ENCODE results near the gene TIMP1. TPM values are rescaled to one million over a fixed set of nuclear protein-coding genes. Genes with fewer than 3 reads are reported as not detected.
"Not testable (repeated sequence)": the region's sequence is repeated elsewhere in the genome, so short reads cannot be mapped to it uniquely, and the experiment has no call there.

Gene TIMP1
- total and polyA plus RNA-seq, 2 donors = 45.3 to 344 TPM

DNA sequence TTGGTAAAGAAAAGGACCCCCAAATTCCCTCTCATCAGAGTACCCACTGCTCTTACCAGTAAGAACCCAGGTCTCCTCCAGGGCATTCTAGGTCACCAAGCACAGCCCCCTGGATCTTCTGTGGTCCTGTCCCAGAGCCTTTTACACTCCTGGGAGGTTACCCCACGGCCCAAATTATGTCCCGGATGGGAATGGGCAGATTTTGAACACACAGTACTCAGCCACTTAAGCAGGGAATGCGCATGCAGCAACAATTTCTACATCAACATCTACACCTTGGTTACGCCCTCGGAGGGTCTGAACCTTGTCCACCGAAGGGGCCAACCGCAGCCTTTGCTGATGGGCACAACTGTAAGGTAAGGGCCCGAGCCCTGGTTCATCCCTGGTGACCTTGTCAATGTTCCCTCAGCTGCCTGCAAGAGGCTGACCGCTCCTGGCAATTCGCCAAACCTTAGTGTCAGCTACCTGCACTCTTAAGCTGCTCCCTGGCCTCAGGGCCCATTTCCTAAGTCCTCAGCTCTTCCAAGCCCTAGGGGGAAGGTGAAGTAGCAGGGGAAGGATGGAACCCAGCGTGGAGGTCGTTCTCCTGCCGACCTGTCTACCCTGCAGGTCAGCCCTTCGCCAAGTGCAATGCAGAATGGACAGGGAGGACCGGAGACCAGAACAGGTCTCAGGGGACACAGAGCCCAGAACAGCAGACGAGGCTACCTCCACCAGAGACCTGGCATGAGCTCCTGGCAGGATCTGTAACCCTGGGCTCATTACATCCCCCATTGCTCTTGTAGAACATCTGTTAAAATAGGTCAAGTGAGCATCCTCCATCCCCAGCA is 5.9 kb downstream of the TIMP1 start:
- H3K36me3 ChIP-seq (ENCODE audit: control insufficient read depth in 2 of 2, insufficient read depth in 2 of 2, low read length in 1 of 2) = no peaks in the 10 kb centered on the region
- H3K27ac ChIP-seq (ENCODE audit: low read depth in 1 of 2, low read length in 1 of 2) = no peak overlapping the region
- H3K4me3 ChIP-seq (ENCODE audit: low read length in 2 of 2) = no peak overlapping the region
- no peaks in the 10 kb centered on the region for H3K27me3 ChIP-seq (ENCODE audit: control insufficient read depth in 2 of 2, insufficient read depth in 1 of 2, low read length in 1 of 2)
- no peak for DNase-seq (ENCODE audit: low read depth in 6 of 9, low spot score in 9 of 9)
- WGBS = 90% methylated on average over 16 of the region's 16 CpGs
- H3K4me1 ChIP-seq (ENCODE audit: control insufficient read depth in 2 of 2, insufficient read depth in 2 of 2, low read length in 2 of 2) = no peaks in the 10 kb centered on the region
- no peaks in the 10 kb centered on the region for H3K9me3 ChIP-seq (ENCODE audit: control insufficient read depth in 2 of 2, insufficient read depth in 1 of 2, low read length in 1 of 2)

DNA sequence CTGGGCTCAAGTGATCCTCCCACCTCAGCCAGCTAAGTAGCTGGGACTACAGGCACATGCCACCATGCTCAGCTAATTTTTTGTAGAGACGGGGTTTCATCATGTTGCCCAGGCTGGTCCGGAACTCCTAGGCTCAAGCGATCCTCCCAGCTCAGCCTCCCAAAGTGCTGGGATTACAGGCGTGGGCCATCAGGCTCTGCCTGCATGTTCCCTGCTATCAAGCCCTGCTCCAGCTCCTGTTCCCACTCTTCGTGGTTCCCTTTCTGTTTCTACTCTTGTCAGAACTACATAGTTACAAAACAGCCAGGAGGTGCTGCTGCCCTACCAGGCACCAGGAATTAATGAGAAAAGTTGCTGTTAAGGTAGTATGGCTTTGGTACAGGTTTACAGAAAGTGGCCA is 8.7 kb downstream of the TIMP1 start:
- H3K27me3 ChIP-seq (ENCODE audit: control insufficient read depth in 2 of 2, insufficient read depth in 1 of 2, low read length in 1 of 2) = no peaks in the 10 kb centered on the region
- no peak overlapping the region for H3K27ac ChIP-seq (ENCODE audit: low read depth in 1 of 2, low read length in 1 of 2)
- DNase-seq (ENCODE audit: low read depth in 6 of 9, low spot score in 9 of 9) = no peak
- H3K4me3 ChIP-seq (ENCODE audit: low read length in 2 of 2) = no peak overlapping the region
- no peaks in the 10 kb centered on the region for H3K36me3 ChIP-seq (ENCODE audit: control insufficient read depth in 2 of 2, insufficient read depth in 2 of 2, low read length in 1 of 2)
- no peaks in the 10 kb centered on the region for H3K9me3 ChIP-seq (ENCODE audit: control insufficient read depth in 2 of 2, insufficient read depth in 1 of 2, low read length in 1 of 2)
- H3K4me1 ChIP-seq (ENCODE audit: control insufficient read depth in 2 of 2, insufficient read depth in 2 of 2, low read length in 2 of 2) = no peaks in the 10 kb centered on the region
- WGBS = 94% methylated on average over 5 of the region's 5 CpGs

DNA sequence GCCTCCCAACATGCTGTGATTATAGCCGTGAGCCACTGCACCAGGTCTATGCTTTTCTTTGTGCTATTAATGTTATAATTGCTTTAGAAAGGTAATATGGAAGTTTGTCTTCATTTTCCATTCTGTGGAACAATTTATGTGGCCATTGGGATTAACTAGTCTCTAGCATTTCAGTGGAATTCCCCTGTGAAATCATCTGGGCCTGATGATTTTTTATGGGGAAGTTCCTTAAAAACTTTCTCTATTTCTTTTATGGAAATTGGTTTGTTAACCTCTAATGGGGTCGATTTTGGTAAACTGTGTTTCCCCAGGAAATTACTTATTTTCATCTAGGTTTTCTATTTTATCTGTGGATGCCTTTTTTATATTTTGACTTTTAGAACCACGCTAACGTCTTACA is 11.3 kb downstream of the TIMP1 start:
- Histone ChIP-seq H3K27ac (ENCODE audit: low read depth in 1 of 2, low read length in 1 of 2) (no peak overlapping the region), H3K36me3 (ENCODE audit: control insufficient read depth in 2 of 2, insufficient read depth in 2 of 2, low read length in 1 of 2) (no peaks in the 10 kb centered on the region), H3K4me3 (ENCODE audit: low read length in 2 of 2) (no peak overlapping the region), H3K27me3 (ENCODE audit: control insufficient read depth in 2 of 2, insufficient read depth in 1 of 2, low read length in 1 of 2) (no peaks in the 10 kb centered on the region), H3K4me1 (ENCODE audit: control insufficient read depth in 2 of 2, insufficient read depth in 2 of 2, low read length in 2 of 2) (no peaks in the 10 kb centered on the region), H3K9me3 (ENCODE audit: control insufficient read depth in 2 of 2, insufficient read depth in 1 of 2, low read length in 1 of 2) (no peaks in the 10 kb centered on the region)
- 95% methylated on average over 4 of the region's 4 CpGs for WGBS
- no peak for DNase-seq (ENCODE audit: low read depth in 6 of 9, low spot score in 9 of 9)

DNA sequence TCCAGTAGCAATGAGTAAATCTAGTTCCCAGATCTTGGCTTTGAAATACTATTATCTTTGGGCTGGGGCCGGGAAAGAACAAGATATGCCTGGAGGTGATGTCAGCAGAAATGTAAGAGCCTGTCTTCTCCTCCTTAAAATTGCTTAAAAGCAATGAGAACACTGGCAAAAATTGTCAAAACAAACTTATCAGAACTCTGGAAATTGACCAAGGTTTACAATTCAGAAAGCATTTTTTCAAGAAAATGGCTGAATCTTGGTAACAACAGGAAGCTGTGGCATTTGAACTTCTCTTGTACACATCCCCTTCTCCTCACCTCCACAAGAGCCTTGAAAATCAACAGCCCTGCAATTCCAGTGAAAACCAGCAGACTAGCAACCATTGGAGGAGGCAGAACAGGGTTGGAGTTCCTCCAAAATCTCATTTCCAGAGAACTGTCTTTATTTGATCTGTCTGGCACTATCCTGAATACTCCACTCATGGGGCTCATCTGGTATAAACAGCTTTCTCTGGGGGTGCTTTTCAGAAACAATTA is 13.5 kb downstream of the TIMP1 start:
- H3K27me3 ChIP-seq (ENCODE audit: control insufficient read depth in 2 of 2, insufficient read depth in 1 of 2, low read length in 1 of 2) = no peaks in the 10 kb centered on the region
- no peak for DNase-seq (ENCODE audit: low read depth in 6 of 9, low spot score in 9 of 9)
- no peaks in the 10 kb centered on the region for H3K9me3 ChIP-seq (ENCODE audit: control insufficient read depth in 2 of 2, insufficient read depth in 1 of 2, low read length in 1 of 2)
- peak overlapping the region in 1 of 2 donors; percentile 60 for H3K27ac ChIP-seq (ENCODE audit: low read depth in 1 of 2, low read length in 1 of 2)
- no peaks in the 10 kb centered on the region for H3K36me3 ChIP-seq (ENCODE audit: control insufficient read depth in 2 of 2, insufficient read depth in 2 of 2, low read length in 1 of 2)
- no peak overlapping the region for H3K4me3 ChIP-seq (ENCODE audit: low read length in 2 of 2)
- H3K4me1 ChIP-seq (ENCODE audit: control insufficient read depth in 2 of 2, insufficient read depth in 2 of 2, low read length in 2 of 2) = no peaks in the 10 kb centered on the region
- 85% methylated on average over 1 of the region's 1 CpG for WGBS

DNA sequence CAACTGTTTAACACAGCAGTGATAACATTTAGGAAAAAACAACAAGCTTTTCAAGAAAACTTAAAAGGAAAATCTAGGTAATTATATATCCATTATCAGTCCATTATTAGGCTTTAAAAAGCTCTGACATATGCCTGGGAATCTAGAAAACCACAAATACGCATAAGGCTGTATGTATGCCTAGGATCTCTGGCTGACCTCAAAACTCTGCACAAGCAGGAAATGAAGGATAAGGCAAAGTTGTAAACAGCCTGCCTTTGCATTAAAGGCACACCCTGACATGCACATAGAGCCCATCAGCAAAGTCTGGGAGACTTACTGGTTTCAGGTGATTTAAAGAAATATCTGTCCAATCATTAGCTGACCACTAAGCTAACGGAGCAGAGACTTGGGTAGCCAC is 14.0 kb downstream of the TIMP1 start:
- Histone ChIP-seq H3K4me3 (ENCODE audit: low read length in 2 of 2) (no peak overlapping the region), H3K27me3 (ENCODE audit: control insufficient read depth in 2 of 2, insufficient read depth in 1 of 2, low read length in 1 of 2) (no peaks in the 10 kb centered on the region), H3K4me1 (ENCODE audit: control insufficient read depth in 2 of 2, insufficient read depth in 2 of 2, low read length in 2 of 2) (no peaks in the 10 kb centered on the region), H3K9me3 (ENCODE audit: control insufficient read depth in 2 of 2, insufficient read depth in 1 of 2, low read length in 1 of 2) (no peaks in the 10 kb centered on the region), H3K36me3 (ENCODE audit: control insufficient read depth in 2 of 2, insufficient read depth in 2 of 2, low read length in 1 of 2) (no peaks in the 10 kb centered on the region), H3K27ac (ENCODE audit: low read depth in 1 of 2, low read length in 1 of 2) (peak overlapping the region in 1 of 2 donors; percentile 60)
- DNase-seq (ENCODE audit: low read depth in 6 of 9, low spot score in 9 of 9) = no peak
- 96% methylated on average over 2 of the region's 2 CpGs for WGBS

DNA sequence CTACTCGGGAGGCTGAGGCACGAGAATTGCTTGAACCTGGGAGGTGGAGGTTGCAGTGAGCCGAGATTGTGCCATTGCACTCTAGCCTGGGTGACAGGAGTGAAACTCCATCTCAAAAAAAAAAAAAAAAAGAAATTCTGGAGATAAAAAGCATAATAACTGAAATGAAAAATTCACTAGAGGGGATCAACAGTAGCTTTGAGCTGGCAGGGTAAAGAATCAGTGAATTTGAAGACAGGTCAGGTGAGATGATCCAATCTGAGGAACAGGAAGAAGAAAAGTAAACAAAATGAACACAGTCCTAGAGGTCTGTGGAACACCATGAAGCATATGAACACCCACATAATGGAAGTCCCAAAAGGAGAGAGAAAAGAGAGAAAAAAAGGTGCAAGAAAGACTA is 15.0 kb downstream of the TIMP1 start:
- Histone ChIP-seq H3K9me3 (ENCODE audit: control insufficient read depth in 2 of 2, insufficient read depth in 1 of 2, low read length in 1 of 2) (no peaks in the 10 kb centered on the region), H3K4me3 (ENCODE audit: low read length in 2 of 2) (no peak overlapping the region), H3K27ac (ENCODE audit: low read depth in 1 of 2, low read length in 1 of 2) (no peak overlapping the region), H3K36me3 (ENCODE audit: control insufficient read depth in 2 of 2, insufficient read depth in 2 of 2, low read length in 1 of 2) (no peaks in the 10 kb centered on the region), H3K4me1 (ENCODE audit: control insufficient read depth in 2 of 2, insufficient read depth in 2 of 2, low read length in 2 of 2) (no peaks in the 10 kb centered on the region), H3K27me3 (ENCODE audit: control insufficient read depth in 2 of 2, insufficient read depth in 1 of 2, low read length in 1 of 2) (no peaks in the 10 kb centered on the region)
- DNase-seq (ENCODE audit: low read depth in 6 of 9, low spot score in 9 of 9) = no peak
- 94% methylated on average over 3 of the region's 3 CpGs for WGBS

DNA sequence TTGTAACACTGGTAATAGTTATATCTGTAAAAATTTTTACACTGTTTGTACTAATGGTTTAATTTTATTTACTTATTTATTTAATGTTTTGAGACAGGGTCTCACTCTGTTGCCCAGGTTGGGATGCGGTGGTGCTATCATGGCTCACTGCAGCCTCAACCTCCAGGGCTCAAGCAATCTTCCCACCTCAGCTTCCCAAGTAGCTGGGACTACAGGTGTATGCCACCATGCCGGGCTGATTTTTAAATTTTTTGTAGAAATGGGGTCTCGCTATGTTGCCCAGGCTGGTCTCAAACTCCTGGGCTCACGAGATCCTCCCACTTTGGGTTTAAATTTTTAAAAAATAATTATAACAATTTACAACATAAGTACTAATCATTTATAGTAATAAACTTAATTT is 20.9 kb downstream of the TIMP1 start:
- 98% methylated on average over 4 of the region's 4 CpGs for WGBS
- H3K27me3 ChIP-seq (ENCODE audit: control insufficient read depth in 2 of 2, insufficient read depth in 1 of 2, low read length in 1 of 2); H3K36me3 ChIP-seq (ENCODE audit: control insufficient read depth in 2 of 2, insufficient read depth in 2 of 2, low read length in 1 of 2); DNase-seq (ENCODE audit: low read depth in 6 of 9, low spot score in 9 of 9); H3K4me1 ChIP-seq (ENCODE audit: control insufficient read depth in 2 of 2, insufficient read depth in 2 of 2, low read length in 2 of 2); H3K9me3 ChIP-seq (ENCODE audit: control insufficient read depth in 2 of 2, insufficient read depth in 1 of 2, low read length in 1 of 2); H3K4me3 ChIP-seq (ENCODE audit: low read length in 2 of 2); H3K27ac ChIP-seq (ENCODE audit: low read depth in 1 of 2, low read length in 1 of 2): not testable (repeated sequence)

DNA sequence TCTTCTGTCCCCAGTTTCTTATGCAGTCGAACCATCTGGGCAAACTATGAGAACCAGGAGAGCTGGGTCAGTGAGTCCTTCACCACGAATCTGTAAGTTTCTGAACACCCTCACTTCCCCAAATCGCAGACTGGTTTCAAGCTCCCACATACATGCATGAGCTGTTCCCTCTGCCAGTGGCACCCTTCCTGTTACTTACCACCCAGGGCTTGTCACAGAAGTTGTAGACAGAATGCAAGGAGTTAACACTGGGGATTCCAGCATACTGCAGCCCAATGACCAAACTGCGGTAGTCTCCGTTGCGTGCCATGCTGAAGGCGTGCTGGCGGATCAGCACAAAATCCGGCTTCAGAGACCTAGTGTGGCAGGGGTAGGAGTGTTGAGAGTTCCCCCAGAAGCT is 22.8 kb downstream of the TIMP1 start:
- H3K4me3 ChIP-seq (ENCODE audit: low read length in 2 of 2) = no peak overlapping the region
- no peak overlapping the region for H3K27ac ChIP-seq (ENCODE audit: low read depth in 1 of 2, low read length in 1 of 2)
- no peaks in the 10 kb centered on the region for H3K9me3 ChIP-seq (ENCODE audit: control insufficient read depth in 2 of 2, insufficient read depth in 1 of 2, low read length in 1 of 2)
- no peak for DNase-seq (ENCODE audit: low read depth in 6 of 9, low spot score in 9 of 9)
- H3K4me1 ChIP-seq (ENCODE audit: control insufficient read depth in 2 of 2, insufficient read depth in 2 of 2, low read length in 2 of 2) = no peaks in the 10 kb centered on the region
- WGBS = 77% methylated on average over 9 of the region's 9 CpGs
- H3K36me3 ChIP-seq (ENCODE audit: control insufficient read depth in 2 of 2, insufficient read depth in 2 of 2, low read length in 1 of 2) = no peaks in the 10 kb centered on the region
- no peaks in the 10 kb centered on the region for H3K27me3 ChIP-seq (ENCODE audit: control insufficient read depth in 2 of 2, insufficient read depth in 1 of 2, low read length in 1 of 2)

DNA sequence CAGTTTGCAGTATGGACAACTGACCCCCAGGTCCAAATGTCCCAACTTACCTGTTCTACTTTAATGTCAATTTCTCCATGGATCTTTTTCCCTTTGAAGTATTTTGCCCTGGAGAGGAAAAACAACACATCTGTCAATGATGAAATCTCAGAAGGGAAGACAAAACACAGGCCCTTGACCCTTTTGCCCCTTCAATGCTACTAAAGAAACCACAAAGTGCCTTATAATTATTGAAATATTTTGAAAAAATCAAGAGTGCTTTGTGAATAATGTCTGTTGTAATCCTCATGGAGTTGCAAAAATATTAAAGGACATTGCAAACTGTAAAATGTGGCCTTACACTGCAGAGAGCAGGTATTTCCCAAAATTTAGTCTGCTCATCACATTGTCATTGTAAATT is 24.9 kb downstream of the TIMP1 start:
- Histone ChIP-seq H3K4me1 (ENCODE audit: control insufficient read depth in 2 of 2, insufficient read depth in 2 of 2, low read length in 2 of 2) (no peaks in the 10 kb centered on the region), H3K27ac (ENCODE audit: low read depth in 1 of 2, low read length in 1 of 2) (no peak overlapping the region), H3K36me3 (ENCODE audit: control insufficient read depth in 2 of 2, insufficient read depth in 2 of 2, low read length in 1 of 2) (no peaks in the 10 kb centered on the region), H3K4me3 (ENCODE audit: low read length in 2 of 2) (no peak overlapping the region), H3K27me3 (ENCODE audit: control insufficient read depth in 2 of 2, insufficient read depth in 1 of 2, low read length in 1 of 2) (no peaks in the 10 kb centered on the region), H3K9me3 (ENCODE audit: control insufficient read depth in 2 of 2, insufficient read depth in 1 of 2, low read length in 1 of 2) (no peaks in the 10 kb centered on the region)
- DNase-seq (ENCODE audit: low read depth in 6 of 9, low spot score in 9 of 9) = no peak

Measured in thymus (tissue), 11 donors.